NCI-H2107 treated with DMSO at 0.1 percent for 48 hours (cell line): ENCODE data around the gene MAP1LC3B.
"Not testable (repeated sequence)": the region's sequence is repeated elsewhere in the genome, so short reads cannot be mapped to it uniquely, and the experiment has no call there.

ENCODE experiments used
- DNase-seq: peaks from one replicate; lab custom pipeline; 2025; ENCODE audit not compliant: unreplicated experiment; lab: John Stamatoyannopoulos, UW

Gene MAP1LC3B

DNA sequence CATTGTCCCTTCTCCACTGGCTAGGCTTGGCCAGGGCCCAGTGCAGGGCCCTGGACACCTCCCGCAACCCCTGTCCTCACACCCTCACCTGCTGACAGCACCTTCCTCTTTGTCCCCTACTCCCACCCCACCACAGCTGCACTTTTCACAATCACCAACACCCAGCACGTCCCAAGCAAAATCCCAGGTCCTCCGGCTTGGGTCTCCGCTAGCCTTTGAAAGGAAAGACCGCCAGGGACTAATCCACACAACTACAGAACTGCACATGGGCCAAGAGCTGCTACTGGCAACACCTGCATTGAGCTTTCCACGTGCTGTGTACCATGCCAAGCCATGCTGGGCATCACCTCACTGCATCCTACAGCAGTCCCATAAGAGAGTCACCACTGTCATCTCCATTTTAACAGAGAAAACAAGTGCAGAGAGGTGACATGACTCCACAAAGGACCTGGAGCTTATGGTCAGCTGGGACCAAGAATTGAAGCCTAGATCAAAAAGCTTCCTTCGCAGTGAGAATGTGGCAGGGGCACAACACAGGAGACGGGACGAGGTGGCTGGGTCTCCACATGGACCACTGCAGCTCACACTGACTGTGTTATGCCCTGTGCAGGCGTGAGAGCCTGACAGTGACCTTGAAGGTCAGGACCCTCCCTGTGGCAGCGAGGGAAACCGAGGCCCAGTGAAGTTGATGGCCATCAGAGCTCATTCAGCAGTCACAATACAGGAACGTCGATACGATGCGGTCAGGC is 31.1 kb upstream of the MAP1LC3B start:
- no peak for DNase-seq

DNA sequence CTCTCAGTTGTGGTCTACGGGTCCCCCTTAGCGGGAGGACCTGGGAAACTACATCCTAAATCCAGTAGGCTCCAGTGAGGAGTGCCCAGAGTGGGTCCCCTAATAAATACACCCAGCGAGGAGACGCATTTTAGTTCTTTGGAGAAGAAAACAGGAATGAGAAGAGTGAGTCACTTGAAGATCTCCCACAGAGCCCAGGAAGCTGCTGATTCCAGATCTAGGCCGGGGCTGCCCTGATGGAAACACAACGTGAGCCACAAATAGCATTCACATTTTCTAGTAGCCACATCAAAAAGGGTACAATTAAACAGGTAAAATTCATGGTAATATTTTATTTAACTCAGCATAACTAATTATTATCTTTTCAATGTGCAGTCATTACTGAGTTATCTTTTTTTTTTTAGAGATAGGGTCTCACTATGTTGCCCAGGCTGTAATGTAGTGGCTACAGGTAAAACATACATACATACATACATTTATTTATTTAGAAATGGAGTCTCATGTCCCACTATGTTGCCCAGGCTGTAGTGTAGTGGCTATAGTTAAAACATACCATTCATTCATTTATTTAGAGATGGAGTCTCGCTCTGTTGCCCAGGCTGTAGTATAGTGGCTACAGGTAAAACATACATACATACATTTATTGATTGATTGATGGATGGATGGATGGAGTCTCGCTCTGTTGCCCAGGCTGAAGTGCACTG is 30.1 kb upstream of the MAP1LC3B start:
- DNase-seq = no peak

DNA sequence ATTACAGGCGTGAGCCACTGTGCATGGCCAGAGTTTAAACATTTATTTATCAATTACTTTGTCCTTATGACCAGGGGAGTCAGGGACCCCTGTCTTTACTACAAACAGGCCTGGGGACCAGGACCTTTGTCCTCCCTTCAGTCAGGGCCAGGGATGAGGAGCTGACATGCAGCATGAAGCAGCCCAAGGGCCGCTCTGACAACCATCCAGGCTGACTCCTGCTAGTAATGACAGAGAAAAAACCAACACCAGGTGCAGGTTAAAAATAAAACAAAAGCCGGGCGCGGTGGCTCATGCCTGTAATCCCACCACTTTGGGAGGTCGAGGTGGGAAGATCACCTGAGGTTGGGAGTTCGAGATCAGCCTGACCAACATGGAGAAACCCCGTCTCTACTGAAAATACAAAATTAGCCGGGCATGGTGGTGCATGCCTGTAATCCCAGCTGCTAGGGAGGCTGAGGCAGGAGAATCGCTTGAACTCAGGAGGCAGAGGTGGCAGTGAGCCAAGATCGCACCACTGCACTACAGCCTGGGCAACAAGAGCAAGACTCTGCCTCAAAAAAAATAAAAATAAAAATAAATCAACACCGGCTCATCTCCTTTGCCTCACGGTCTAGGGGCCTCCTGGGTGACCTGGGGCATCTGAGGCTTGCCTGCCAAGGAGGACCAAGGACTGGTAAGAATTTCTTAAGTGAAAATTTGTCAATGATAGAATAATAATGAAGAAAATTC is 29.1 kb upstream of the MAP1LC3B start:
- not testable (repeated sequence) for DNase-seq

DNA sequence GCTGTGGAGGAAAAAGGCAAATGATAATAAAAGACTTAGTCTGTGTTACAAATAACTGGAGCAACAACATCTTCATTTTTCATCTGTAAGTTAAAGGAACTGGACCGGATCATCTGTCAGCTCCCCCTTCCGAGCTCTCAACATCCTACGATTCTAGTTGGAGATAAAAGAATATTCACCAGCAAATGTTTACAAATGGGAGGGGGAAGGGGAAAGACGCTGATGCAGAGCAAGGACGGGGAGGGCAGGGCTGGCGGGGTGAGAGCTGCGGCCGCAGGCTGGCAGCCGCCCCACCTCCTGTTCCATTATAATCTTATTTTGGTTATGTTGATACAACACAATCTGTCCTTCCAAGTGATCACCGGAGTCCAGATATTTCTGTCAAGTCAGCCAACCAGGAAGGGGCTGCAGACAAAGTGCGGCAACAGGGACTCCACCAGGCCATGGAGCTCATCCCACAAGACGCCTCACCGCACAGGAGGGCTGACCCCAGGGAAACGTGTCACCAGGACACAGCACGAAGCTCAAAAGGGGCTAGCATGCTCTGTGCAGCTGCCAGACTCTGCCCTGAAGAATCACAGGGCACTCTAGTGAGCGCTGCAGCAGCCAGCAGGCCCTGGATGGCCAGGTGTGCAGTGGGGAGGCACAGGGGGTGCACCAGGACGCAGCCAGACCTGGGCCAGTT is 28.2 kb upstream of the MAP1LC3B start:
- DNase-seq = peak; percentile 38

DNA sequence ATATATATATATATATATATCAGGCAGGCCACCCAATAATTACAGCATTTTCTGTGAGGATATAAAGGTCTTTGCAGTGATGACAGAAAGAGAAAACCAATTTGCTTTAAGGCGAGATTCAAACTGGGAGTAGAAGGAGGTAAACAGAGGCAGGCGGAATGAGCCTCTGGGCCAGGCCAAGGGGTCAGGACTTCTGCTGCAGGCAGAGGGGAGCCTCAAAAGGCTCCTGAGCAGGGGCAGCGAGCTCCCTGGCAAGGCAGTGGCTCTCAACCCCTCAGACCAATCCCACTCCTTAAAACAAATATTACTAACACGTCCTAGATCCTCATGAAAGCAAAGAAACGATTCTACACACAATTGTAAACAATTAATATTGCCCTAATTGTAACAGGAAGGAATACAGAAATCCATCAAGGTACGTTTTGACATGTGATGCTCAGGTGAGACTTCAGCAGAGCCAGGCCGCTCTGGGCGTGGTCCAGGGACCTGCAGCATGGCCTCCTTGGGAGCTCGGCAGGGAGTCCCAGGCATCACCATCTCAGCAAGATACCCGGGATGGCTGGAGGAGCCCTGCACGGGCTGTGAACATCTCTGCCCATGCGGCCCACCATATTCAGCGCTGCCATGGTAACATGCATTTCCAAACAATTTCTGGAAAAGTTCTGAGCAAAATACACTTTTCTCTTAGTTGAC is 27.0 kb upstream of the MAP1LC3B start:
- DNase-seq = no peak

DNA sequence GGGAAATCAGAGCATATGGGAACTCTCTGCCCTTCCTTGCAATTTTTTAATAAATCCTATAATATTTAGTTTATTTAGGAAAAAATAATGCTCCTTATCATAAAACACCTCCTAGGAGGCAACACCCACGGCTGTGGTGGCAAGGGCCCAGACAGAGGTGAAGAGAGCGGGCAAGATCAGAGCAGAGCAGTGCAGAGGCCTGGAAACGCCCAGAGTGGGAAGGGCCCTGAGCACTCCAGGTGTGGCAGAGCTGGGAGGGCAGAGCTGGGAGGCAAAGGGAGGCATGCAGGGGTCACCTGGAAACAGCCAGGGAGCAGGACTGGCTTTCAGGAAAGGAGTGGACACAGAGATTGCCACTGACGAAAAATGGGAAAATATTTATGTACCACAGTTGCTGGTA is 25.8 kb upstream of the MAP1LC3B start:
- DNase-seq = no peak

DNA sequence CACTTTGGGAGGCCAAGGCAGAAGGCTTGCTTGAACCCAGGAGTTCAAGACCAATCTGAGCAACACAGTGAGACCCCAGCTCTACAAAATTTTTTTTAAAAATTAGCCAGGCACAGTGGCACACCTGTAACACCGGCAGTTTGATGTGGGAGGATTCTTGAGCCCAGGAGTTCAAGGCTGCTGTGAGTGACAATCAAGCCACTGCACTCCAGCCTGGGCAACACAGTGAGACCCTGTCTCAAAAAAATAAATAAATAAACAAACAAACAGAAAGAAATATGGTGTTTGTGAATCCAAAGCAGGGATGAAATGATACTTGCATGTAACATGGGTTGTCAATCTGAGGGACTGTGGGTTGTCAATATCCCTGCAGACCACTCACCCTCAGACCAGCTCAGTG is 25.2 kb upstream of the MAP1LC3B start:
- DNase-seq = no peak

DNA sequence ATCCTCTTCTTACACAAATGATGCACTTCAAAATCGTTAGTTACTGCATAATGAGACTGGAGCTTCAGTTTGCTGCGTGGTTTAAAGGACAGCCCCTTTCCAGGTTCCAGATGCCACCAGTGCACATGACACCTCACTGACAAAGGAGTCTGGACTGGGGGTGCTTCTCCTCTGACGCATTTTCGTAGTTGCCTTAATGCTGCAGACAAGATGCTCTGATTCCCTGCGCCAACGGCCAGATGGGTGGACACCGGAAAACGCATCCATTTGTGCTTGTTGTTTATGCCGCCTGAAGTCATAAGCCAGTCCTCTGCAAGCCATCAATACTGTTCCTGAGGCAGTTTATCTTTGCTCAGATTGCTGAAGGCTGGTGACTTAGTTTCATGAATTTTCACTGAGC is 24.6 kb upstream of the MAP1LC3B start:
- no peak for DNase-seq

DNA sequence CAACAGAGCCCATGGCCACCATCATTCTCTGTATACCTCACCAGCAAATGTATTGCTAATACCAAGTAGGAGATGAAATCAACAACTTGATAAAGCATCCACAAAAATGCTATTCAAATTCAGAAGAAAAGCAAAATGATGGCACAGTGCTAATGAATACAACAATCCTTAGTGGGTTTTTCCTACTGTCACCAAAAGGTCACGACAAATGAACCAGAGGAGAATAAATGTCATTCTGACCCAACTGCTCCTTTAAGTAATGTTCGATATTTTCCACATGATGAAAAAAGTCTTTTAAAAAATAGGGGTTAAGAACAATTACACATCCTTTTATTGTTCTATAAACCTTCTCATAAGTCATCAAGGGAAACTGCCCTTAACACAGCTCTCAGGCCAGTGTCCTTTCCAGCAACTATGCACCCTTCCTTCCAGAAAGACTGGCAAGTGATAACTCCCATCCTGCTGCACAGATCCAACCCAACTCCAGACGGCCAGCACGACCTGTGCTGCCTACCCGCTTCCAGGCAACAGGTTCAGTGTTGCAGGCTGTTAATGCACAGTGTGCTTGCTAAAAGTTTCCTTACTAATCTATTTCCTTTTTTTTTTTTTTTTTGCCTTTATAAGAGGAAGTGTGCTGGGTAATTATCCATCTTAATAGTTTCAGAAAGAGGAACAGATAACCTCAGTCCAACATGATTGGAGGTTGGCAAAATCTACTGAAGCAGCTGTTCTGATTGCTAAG is 23.9 kb upstream of the MAP1LC3B start:
- no peak for DNase-seq

DNA sequence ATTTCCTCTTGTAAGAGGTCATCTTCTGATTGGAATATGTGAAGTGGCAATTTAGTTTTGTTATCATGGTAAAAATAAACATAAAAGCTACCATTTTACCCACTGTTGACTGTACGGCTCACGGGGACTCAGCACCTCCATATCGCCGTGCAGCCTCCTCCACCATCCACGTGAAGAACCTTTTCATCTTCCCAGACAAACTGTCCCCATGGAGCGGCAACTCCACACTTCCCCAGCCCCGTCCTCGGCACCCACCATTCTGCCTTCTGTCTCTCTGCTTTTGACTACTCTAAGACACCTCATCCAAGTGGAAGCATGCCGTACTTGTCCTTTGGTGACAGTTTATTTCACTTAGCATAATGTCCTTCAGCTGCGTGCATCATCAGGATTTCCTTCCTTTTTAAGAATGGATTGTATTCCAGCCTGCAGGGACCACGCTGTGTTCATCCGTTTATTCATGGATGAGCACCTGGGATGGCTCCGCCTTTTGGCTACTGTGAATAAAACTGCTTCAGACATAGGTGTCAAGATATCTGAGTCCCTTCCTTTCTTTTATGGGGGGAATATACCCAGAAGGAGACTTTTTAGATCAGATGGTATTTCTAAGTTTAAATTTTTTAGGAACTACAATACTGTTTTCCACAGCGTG is 22.9 kb upstream of the MAP1LC3B start:
- no peak for DNase-seq

DNA sequence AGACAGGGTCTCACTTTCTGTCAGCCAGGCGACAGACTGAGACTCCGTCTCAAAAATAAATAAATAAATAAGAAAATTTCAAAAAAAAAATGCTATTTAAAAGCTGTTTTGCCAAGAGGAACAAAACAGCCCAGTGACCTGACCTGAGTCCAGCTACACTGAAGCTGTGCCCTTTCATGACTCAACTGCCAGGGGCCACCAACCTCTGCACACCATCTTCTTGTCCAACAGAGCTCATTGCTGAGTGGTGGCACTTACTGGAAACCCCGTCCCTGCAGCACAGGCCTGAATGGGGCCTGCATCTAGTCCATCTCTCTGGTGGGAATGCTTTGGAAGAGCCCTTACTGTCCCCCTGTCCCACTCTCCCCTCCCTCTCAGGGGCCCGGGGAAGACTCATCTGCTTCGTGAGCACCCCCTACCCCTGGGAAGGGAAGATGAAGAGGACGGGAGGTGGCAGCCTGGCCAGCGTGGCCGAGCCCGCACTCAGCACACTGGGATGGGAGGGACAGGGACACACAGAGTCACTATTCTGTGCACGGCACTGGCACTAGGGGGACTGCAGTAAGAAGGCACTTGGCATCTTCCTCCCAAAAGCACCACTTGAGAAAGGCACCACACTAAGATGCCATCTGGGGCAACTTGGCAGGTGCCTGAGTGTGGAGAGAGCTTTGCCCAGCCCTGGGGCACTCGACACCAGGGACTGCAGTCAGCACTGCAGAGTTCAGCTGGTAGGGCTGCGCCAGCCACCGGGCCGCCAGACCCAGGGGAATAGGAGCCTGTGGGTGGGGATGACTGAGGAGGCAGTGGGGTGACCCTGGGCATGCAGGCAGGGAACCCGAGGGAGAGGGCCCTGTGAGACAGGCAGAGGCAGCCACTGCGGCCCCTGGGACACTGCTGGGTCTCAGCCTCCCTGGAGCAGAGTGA is 22.1 kb upstream of the MAP1LC3B start:
- peak; percentile 28 for DNase-seq

DNA sequence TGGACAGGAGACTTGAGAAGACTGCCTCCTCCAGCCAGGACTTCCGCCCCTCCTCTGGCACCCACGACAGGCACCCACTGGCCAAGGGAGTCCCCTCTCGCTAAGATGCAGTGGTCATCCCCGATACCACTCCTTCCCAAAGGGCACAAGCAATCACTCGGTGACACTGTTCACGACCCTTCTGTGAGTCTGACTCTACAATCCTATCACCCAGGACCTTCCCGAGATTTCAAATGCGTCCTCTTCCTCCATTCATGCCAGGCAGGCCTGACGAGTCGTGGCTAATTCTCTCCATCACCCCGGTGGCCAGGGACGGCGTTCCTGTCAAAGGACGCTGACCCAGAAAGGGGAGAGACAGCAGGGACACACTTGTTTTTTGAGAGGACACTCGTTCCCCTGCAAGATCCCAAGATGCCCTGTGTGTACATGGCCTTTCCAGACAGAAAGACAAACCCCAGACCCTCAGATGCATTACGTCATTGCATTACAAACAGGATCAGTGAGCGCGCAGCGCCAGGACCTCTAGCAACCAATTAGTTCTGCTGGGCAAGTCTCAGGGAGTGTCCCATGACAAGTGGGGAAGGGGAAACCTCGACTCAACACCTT is 20.8 kb upstream of the MAP1LC3B start:
- DNase-seq = no peak

DNA sequence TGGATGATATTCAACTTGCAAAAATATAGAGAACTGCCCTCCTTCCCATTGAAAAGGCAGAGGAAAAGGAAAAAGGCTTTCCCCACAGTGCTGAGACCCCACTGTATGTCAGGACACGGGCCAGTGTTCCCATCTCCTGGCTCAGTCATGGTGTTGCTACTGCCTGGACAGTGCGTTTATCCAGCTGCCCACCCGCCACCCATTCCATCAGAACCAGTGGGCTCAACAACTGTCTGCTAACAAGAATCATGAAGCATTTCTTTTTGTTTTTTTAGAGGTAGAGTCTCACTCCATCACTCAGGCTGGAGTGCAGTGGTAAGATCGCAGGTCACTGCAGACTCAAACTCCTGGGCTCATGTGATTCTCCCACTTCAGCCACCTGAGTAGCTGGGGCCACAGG is 19.8 kb upstream of the MAP1LC3B start:
- no peak for DNase-seq

DNA sequence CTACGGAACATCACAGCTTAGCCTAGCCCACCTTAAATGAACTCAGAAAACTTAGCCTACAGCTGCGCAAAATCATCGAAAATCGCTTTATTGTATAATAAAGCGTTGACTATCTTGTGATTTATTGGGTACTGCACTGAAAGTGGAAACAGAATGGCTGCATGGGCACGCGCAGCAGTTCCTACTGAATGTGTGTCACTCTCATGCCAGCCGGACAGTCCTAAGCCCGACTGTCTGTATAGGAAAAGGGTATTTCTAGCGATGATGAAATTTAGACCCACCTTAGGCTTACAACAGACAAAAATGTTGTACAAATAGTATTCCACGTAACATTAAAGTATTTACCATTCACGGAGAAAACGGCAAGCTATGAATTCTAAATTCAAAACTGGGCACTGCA is 17.8 kb upstream of the MAP1LC3B start:
- no peak for DNase-seq

DNA sequence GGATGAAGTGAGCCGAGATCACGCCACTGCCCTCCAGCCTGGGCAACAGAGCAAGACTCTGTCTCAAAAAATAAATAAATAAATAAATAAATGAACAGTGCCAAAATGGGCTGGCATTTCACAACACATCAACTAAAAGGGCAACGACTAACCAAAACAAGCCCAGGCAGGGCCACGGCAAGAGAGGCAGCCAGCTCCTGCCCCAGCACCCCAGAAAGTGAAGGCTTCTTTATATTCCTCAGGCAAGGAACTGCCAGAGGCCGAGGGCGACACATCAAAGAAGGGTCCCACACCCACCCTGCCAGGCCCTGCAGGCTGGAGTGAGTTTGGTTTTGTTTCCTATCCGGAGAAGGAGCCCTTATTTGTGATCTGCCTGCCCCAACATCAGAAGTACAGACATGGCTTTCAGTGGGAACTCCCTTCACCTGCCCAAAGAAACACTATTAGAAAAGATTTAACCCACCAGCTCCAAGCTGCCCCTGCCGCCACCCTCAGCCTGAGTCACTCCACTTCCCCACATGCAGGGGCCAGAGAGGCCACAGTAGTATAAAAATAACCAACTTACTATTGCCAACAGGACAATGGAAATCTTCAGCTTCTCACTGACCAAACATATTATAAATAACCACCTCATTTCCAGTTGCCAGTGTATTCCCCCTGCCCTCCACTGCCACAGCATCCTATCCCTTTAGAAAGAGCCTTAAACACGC is 16.6 kb upstream of the MAP1LC3B start:
- DNase-seq = no peak

DNA sequence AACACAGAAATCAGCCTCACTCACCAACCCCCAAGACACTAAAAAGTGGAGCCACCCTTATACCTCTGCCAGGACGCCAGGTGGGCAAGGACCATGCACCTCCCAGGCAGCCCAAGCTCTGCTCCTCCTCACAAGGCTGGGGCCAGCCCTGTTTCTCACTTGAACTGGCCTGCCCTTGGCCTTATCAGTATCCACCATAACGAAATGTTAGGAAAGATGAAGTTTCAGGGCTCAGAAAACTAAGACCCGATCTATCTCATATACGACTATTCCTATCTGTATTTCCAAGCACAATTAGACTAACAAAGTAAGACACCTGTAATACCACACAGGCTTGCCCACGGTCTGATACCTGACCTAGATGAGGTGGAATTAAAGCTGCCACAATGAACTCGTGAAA is 15.5 kb upstream of the MAP1LC3B start:
- DNase-seq = no peak

DNA sequence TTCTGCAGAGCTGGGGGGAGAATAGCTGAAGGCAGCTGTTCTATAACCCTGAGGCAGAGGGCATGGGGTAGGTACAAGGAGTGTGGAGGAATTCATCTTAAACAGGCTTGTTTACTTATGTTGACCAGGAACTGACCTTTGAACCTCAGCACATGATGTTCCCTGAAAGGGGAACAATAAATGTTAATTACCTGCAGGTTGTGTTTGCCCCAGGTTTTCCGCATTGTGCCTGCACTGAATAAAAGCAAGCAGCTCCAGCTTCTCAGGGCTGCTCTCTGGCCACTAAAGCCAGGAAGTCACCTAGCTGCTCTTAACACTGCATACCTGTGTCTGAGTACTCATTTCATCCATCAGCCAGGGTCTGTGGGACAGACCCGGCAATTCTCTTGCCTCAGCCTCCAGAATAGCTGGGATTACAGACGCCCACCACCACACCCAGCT is 12.8 kb upstream of the MAP1LC3B start:
- not testable (repeated sequence) for DNase-seq

DNA sequence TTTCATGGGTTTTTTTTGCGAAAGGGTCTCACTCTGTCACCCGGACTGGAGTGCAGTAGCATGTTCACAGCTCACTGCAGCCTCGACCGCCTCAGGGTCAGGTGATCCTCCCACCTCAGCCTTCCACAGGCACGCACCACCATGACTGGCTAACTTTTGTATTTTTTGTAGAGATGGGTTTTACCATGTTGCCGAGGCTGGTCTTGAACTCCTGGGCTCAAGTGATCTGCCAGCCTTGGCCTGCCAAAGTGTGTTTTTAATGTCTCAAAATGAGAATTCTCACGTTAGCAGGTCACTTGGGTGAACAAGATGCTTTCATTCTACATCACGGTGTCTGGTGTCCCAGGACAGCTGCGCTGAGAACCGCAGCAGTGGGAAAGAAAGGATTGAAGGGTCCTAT is 11.7 kb upstream of the MAP1LC3B start:
- DNase-seq = no peak
